HL-60 (cell line): ENCODE results near the gene COL18A1.

ENCODE experiments used
- DNase-seq, 2 experiments: peaks; one replicate each; pipeline ENCODE4 v3.0.0-alpha.2; 2010 to 2020; ENCODE audit warnings: low read depth in 1 of 2, low spot score in 1 of 2
- H3K27ac ChIP-seq: fragments of 250-450 bp; sonication (Bioruptor Pico); replicated peaks from 2 replicates; pipeline ENCODE4 v1.5.1; 2020; ENCODE audit warnings: mild to moderate bottlenecking, moderate library complexity
- H3K27me3 ChIP-seq: fragments of 250-450 bp; sonication (Bioruptor Pico); 2 replicates; pipeline ENCODE4 v1.5.1; 2021; ENCODE audit warnings: mild to moderate bottlenecking, moderate library complexity; ENCODE audit not compliant: insufficient read depth, poor library complexity, severe bottlenecking
- H3K4me3 ChIP-seq: replicated peaks from 2 replicates; pipeline ENCODE4 v1.5.1; 2011; ENCODE audit warnings: mild to moderate bottlenecking, control low read depth, low read length; ENCODE audit not compliant: insufficient read depth
- CTCF ChIP-seq: IDR thresholded peaks from one replicate; pipeline ENCODE4 v1.5.1; 2011; ENCODE audit warnings: low read length, control low read depth, inconsistent platforms; ENCODE audit not compliant: insufficient read depth
- GABPA ChIP-seq: IDR thresholded peaks from 2 replicates; pipeline ENCODE4 v1.6.1; 2012; ENCODE audit warnings: low read depth
- POLR2AphosphoS5 ChIP-seq: IDR thresholded peaks from 2 replicates; pipeline ENCODE4 v1.6.1; 2012; ENCODE audit warnings: low read depth
- REST ChIP-seq: IDR thresholded peaks from 2 replicates; pipeline ENCODE4 v1.6.1; 2012; ENCODE audit warnings: low read depth; ENCODE audit not compliant: insufficient replicate concordance
- SPI1 ChIP-seq: IDR thresholded peaks from 2 replicates; pipeline ENCODE4 v1.6.1; 2012; ENCODE audit warnings: low read depth, mild to moderate bottlenecking, borderline replicate concordance

COL18A1 gene

GRCh38 chr21:45381036-45381787 is 23.8 kb upstream of the COL18A1 start:
- Histone ChIP-seq H3K27me3 (no peaks in the 10 kb centered on the region), H3K27ac (no peak overlapping the region), H3K4me3 (no peak overlapping the region)
- no peak for TF ChIP-seq SPI1
- TF ChIP-seq CTCF: no peak
- DNase-seq: no peak

DNA sequence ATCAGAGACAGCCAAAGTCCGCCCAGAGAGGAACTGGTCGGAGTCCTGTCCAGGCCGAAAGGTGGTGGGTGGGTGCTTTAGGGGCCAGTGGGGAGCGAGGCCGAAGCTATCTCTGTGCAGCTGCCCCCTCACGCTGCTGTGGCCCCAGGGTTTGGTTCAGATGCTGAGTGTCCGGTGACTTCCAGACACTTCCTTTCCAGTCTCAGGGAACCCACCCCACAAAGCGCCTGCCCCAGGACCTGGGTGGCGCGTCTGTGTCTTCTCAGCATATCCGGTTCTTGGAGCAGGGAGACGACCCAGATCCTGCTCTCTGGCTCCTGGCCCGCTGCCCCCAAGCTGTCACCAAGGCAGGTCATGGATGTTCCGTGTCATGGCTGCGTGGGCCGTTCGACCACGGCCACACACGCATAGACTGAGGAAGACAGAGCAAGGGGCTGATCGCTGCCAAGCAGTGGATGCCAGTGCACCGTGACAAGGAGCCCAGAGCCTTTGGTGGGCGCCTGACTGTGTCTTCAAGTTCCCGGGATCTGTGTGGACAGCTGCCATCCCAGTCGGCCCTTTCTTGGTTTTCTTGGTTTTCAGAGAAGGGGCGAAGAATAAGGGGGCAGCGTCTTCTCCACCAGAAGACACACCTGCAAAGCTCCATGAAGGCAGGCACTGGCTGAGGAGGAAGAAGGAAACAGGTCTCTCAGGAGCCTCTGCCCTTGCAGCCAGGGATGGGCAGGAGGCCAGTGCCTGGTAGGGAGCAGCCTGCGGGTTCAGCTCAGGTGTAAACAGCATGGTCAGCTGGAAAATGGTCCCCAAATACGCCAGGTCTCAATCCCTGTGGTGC is 22.9 kb upstream of the COL18A1 start:
- no peak for TF ChIP-seq SPI1
- no peak for TF ChIP-seq GABPA
- TF ChIP-seq REST: no peak
- no peak for TF ChIP-seq CTCF
- TF ChIP-seq POLR2AphosphoS5: no peak
- DNase-seq: no peak
- H3K4me3 ChIP-seq: no peak overlapping the region
- no peaks in the 10 kb centered on the region for H3K27me3 ChIP-seq
- no peak overlapping the region for H3K27ac ChIP-seq

DNA sequence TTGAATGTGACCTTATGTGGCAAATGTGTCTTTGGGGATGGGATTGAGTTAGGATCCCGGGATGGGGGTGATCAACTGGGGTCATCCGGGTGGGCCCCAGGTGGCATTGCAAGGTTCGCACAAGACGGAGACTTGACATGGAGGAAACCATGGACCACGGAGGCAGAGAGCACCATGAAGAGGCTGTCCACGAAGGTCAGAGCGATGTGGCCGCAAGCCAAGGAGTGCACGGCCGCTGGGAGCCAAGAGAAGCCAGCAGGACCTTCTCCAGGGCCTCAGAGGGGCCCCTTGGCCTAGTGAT is 22.3 kb upstream of the COL18A1 start:
- Histone ChIP-seq H3K27ac (no peak overlapping the region), H3K4me3 (no peak overlapping the region), H3K27me3 (no peaks in the 10 kb centered on the region)
- TF ChIP-seq POLR2AphosphoS5 (no peak), REST (no peak), CTCF (no peak), GABPA (no peak), SPI1 (no peak)
- DNase-seq: no peak
